HG03196 (cell line): ENCODE results near the gene FAM149A.

Source experiments
- ATAC-seq: cut with Tn5 transposase; IDR thresholded peaks from one replicate; pipeline ENCODE4 v1.9.1; 2021; ENCODE audit not compliant: unreplicated experiment

Gene FAM149A

DNA sequence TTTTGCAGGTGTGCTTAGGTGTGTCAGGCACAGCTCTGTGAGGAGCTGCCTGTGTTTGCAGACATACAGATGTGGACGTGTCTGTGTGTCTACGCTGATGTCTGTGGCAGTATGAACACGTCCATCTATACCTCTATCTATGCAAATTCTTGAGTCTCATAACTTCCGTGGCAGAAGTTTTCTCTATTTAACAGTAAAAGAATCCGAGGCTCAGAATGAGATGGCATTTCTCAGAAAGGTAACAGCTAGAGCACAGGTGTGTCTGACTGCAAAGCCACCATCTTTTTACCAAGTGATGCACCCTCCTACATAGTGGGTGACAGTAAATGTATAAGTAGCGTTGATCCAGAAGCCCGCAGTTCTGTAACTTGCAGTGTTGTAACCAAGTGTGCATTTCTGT, 47.0 kb downstream of the FAM149A start:
- no peak for ATAC-seq

DNA sequence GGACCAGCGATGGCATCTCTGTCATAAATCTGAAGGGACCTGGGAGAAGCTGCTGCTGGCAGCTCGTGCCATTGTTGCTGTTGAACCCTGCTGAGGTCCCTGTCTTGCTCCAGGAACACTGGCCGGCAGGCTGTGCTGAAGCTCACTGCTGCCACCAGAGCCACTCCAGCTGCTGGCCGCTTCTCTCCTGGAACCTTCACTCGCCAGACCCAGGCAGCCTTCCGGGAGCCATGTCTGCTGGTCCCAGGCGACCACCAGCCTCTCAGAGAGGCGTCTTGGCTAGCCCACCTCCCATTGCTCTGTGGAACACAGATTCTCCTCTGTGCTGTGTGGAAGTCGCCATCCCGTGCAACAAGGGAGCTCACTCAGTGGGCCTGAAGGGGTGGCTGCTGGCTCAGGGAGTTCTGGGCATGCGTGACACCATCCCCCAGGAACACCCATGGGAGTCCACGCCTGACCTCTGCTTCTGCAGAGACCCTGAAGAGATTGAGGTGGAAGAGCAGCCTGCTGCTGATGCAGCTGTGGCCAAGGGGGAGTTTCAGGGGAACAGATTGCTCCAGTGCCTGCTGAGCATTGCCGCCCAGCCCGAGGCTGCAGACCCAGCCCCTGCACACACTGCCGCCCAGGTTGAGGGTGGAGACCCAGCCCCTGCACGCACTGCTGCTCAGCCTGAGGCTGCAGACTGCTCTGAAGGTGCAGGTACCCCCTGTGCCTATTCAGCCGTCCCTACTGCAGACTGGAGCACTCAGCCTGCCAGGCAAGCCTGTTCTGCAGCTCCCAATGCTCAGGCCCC, 53.7 kb downstream of the FAM149A start:
- ATAC-seq: no peak

DNA sequence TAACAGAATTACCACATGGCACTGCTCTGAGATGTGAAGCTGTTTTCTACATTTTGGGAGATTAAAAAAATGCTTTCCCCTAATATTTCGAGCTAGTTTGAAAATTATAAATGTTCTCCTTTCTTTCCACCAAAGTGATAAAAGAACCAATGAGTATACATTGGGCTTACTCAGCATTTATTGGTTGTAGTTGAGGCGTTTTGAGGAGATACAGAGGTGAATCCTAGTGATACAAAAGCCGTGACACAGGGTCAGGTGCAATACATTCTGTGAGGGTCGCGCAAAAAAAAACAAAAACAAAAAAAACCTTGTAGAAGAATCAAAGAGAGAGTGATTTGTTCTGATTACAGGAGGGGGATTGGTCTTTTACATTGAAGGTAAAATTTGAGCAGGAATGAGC, 54.5 kb downstream of the FAM149A start:
- no peak for ATAC-seq

DNA sequence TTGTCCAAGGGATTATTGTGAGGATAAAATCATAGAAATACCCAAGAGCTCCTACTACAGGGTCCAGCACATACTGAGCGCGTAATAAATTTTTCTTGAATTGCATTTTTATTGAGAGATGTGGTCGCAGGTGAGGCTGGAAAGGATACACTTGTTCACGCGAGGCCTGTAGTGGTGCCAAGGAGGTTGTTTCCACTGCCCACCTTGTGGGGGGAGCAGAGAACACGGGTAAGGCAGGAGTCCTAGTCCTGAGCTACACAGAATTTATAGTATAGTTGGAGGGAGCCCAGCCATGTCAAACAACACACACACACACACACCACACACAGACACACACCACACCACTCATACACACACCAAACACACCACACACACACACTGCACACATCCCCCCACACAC, 55.1 kb downstream of the FAM149A start:
- no peak for ATAC-seq

DNA sequence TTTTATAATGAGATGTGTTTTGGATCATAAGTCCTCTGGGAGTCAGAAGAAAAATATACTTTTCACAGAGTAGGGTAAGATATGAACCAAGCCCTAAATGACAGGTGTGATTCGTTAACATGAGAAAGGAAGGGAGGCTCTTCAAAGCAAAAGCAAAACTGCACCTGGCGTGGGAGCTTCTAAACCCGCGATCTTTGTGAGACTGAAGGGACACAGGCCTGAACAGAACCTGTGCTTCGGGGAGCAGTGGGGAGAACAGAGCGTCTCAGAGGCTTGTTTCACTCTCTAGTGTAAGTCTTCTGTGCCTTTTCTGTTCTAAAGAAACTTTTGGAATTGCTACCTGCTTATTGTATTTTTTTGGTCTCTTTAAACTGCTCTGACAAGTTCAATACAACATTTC, 56.6 kb downstream of the FAM149A start:
- peak; percentile 93 for ATAC-seq

DNA sequence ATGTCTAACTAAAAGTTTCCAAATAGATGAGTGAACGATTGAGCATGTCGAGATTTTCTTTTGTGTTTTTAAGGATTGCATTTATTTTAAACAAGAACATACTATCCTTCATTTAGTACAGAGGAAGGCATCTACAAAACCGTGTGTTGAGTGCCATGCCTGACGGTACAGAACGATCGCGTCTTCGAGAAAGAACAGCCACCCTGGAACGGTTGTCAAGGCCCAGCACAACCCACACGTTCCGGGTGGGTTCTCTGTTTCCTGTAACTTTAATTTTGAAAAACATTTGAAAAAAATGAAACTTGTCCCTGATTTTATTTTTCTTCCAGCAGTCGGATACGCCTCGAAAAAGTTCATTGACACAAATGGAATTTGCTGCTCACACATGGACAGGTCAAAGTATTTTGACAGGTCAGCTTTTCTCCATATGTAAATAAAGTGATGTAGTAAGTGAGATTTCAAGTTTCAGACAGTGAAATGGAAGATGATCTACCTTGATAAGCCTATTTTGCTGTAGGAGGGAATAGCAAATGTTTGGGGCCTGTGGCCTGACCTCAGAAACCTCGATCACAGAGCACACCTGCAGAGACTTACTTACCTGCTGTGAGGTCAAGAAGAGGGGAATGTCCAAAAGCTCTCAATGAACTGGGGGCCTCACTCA, 62.5 kb downstream of the FAM149A start:
- ATAC-seq: no peak

DNA sequence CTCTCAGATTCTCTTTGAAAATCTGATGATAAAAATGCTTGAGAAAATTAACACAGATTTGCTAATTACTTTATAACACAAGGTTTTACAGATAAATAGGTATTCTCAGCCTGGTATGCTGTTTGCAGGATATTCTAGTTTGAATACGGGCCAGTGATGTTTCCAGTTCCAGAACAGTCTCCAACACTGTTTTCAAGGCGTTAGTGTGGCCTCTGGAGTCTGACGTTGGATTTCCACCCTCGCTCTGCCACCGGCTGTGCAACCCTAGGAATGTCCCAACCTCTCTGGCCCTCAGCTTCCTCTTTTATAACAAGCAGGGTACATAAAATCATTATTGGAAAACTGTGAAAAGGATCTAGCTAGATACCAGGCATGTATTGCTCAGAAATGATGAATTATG, 63.1 kb downstream of the FAM149A start:
- ATAC-seq: no peak

DNA sequence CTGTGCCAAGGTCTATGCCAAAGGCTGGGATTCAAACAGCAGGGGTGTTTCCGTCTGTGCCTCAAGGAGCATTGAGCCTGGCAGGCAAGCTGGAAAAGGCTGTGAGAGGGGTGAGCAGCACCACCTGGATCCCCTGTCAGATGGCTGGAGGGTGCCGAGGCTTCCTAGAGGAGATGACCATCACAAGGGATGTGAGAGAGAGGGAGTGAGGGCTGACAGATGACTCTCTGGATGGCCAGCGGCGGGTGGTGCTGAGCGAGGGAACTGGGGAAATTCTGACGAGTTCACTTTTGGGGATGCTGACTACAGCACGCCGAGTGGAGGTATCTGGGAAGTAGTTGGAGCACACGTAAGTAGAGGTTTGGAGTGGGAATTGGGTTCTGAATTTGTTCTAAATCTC, 64.2 kb downstream of the FAM149A start:
- no peak for ATAC-seq

DNA sequence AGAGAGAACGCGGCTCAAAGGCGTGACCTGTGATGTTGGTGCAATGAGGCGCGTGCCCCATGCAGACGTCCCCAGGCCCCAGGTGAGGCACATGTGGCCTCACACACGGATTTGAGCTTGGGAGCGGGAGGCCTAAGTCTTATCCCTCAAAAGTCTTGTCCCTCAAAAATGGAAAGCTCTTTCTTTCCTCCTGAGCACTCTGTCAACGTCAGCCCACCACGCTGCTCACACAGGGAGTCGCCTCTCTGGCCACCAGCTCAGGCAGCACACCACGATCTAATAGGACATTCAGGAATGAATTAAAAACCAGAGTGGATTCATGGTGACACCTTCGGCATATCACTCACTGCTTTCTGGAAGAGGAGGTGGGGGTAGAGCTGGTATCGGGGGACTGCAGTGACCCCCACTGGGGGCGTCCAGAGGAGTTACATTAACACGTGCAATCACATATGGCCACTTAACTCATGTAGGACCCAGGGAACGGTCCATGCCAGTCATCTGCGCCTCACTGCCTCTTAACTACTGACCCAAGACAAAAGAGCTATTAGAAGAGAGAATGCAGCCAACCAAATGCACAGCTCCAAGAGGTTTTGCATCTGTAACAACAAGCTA, 64.9 kb downstream of the FAM149A start:
- ATAC-seq: no peak

DNA sequence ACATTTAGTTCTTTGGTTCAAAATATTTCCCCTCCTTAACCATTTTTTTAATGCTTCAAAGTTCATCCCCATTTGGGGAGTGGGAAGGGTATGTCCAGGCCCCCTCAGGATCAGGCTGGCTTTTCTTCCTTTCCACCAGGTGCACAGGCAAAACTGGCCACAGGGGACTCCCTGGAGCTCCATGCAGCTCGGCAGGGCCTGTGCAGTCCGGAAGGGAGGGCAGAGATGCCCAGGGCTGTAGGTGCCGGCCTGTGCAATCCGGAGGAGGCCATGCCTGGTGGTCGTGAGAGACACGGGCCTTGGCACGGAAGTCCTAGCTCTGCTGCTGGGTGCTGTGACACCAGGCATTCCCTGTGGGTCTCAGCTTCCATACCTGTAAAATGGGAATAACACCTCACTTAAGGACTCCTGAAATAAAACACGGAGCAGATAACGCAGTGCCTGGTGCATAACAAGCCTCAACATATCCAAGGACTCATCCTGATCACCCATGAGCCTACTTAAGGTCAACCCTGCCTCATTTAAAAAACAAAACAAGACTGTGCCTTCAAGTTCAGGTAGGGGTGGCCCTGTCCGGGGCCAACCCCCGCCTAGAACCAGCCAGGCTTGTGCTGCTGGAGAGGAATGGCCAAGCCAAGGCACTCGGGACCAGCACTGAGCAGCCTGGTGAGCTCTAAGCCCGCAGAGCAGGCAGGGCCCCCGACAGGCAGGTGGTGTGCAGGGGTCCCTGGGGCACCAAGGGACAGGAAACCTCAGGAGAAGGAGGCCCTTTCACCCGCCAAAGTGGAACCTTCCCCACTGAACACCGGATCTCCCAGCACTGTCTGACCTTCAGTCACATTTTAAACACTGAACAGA, 65.7 kb downstream of the FAM149A start:
- ATAC-seq: no peak

DNA sequence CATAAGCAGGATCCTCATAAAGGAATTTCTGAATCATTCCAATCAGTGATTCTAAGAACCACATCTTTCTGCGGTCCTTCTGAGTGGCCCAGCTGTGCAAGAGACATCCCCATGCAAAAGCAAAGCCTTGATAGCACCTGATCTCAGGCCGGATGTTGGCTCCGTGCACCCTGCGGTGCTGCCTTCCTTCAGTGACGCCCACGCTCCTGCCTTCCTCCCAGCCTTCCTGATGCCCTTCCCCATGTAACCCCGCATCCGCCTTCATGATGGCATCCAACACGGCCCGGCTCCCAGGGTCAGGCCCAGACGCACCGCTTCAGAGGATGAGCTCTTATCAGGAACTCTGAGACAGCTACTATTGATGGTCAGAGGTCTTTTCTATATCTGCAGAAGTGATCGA, 66.5 kb downstream of the FAM149A start:
- no peak for ATAC-seq

DNA sequence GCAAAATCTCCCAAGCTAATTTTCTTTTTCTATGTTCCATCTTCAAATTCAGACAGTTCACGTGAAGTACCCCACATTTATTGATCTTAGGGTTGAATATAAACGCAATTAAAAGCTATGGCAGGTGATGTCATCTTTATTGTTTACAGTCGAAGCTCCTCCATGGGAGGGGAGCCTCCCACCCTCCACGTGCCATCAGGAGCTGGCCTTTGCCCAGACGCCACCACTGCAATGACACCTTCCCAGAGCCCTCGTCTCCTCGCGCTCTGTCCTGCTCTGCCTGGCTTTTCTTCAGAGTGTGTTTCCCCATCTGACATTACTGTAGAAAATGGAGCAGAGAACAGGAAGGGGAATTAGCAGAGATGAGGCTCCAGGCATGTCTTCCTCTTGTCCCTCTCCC, 68.0 kb downstream of the FAM149A start:
- ATAC-seq: no peak

DNA sequence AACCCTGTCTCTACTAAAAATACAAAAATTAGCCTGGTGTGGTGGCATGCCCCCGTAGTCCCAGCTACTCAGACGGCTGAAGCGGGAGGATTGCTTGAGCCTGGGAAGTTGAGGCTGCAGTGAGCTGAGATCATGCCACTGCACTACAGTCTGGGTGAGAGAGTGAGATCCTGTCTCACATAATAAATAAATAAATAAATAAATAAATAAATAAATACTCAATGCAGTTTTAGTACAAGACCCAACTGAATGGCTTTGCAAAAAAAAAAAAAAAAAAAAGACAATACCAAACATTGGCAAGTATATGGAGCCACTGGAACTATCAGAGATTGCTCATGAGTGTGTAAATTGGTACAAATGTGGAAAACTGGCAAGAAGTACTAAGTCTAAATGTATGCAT, 83.6 kb downstream of the FAM149A start:
- ATAC-seq: no peak

DNA sequence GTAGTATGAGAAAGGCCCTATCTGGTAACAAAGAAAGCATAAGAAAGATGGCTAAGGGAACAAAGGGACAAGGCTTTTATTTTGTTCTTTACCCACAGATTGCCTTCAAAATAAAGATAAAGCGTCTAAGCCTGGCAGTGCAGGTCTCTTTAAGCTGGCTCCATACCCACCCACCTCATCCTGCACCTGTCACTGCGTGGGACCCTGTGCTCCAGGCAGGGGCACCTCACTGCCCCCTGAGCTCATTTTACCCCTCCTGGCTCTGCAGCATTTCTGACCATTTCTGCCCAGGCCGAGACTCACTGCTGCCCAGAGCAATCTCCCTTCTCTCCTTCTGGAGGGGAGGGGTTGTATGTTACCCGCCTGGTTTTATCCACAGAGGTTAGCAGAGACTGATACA, 85.2 kb downstream of the FAM149A start:
- no peak for ATAC-seq

DNA sequence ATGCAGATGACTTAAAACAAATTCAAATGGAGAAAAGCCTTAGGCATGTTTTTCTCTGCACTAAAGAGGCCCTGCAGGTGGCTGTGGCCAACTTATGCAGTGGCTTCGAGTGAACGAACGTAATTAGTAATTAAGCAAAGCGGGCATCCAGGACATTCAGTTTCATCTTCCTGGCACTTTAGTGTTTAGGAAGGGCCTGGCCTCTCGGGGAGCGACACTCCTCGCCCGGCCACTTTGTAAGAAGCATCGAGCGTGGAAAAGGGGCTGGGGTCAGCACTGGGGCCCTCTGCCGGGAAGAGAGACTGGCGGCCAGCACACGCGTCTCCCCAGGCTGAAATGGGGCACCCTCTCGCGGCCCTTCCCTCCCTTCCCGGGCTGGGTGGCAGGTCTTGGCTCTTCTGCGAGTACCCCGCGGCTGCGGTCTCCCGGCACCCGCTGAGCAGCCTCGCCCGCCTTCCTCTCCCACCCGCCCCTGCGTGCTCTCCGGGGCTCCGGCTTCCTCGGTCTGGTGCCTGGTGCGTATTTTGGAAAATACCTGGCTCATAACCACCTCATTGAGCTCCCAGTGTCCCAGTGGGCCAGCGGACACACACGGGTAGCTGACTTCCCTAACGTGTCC, 86.2 kb downstream of the FAM149A start:
- peak; percentile 42 for ATAC-seq

DNA sequence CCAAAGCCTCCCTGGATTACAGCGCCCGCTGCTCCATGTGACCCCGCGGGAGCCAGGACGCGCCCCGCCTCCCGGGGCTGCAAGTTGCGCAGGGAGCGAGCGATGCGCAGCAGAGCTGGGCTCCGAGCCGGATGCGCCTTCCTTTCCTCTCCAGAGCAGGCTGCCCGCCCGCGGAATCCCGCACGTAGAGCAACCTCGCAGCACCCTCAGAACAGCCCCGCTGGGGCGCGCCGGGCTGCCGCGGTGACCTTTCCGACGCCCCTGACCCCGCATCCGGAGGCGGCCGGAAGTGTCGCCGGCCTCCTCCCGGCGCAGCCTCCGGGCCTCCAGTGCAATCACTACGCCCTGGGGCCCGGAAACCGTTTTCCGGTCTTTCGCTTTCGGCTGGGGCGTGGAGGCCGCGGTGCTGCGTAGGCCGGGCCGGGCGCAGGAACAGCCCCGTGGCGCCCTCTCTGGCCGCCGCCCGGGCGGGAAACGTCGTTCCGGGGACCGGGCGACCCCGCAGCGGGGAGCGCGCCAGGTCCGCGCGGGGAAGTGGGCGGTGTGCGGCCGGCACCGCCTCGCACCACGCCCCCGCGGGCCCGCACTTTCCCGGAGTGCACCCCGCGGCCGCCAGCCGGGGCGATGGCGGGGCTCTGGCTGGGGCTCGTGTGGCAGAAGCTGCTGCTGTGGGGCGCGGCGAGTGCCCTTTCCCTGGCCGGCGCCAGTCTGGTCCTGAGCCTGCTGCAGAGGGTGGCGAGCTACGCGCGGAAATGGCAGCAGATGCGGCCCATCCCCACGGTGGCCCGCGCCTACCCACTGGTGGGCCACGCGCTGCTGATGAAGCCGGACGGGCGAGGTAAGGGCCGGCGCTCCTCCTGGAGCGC, 86.9 kb downstream of the FAM149A start, which contains the start of gene CYP4V2:
Gene CYP4V2 (plus strand): TSS at position 368 of the 866 bp plus-strand sequence. CDS start 257 bp downstream, at position 625.
- ATAC-seq: peak; percentile 87

DNA sequence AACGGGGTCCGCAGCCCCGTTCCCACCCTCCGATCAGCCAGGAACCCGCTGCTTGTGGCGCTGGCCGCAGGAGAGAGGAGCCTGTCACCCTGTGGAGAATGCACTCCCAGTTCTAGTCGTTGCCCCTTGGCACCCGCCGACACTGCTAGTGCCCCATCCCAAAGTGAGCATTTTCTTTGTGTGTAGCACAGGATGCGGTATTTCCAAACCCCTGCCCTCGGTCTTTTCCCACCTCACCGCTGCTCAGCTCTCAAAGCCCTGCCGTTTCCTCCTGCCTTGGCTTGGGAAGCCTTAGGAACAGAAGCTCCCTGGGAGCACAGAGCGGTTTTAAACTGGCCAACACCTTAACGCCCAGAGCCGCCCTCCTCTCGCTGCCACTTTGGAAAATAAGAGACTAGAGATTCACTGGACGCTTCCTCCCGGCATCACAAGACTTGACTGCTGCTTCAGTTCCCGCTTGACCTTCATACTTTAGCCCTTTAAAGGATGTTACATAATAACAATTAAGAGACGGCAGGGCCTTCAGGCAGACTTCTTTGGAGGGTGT, 87.6 kb downstream of the FAM149A start:
- peak; percentile 19 for ATAC-seq

DNA sequence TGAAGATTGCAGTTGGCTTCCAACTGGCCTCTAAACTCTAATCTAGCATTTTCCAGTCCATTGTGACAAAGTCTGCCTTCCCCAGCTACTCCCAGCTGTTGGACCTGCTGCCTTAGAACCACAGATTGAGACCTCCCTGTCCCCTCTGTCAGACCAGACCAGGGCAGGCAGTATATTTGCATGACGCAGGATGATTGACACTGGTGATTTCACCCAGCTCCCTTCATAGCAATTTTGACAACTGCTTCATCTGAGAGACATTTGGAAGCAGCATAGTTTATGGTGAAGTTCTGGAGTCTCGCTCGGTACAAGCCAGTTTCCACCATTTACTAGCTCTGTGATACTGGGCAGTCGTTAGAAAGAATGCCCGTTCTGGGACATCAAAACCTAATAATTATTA, 89.3 kb downstream of the FAM149A start:
- ATAC-seq: no peak

DNA sequence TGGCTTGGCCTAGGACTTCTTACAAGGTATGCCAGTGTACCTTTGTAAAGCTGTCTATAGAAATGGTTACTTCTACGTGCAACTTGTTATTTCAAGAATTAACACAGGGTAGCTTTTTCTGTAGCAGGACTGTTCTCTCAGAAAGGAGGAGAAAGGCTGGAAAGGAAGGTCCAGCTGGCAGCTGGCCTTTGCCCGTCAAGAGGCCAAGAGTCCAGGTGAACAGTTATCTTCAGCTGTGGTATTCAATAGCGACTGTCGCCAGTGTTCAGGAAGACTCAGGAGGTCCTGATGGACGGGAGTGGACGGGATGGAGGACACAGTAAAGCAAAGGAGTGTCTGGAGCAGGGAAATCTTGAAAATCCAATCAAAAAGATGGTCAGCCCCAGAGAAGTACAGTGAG, 91.6 kb downstream of the FAM149A start:
- no peak for ATAC-seq

DNA sequence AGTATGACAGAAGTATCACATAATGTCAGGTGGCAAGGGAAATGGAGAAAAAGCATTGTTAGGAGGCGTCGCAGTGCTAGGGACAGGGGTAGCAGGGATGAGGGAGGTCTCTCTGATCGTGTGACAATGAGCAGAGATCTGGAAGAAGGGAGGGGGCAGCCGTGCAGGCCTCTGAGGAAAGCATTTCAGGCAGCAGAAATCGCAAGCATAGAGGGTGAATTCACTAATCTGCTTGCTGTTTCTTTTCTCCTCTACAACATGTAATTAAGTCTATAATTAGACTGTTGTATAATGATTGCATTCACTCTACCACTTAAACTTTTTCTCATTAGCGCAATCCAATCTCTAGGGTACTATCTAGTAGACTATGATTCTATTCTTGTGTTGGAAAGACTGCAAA, 96.0 kb downstream of the FAM149A start:
- ATAC-seq: no peak
